ENCODE data around the gene N4BP2L2.

Gene N4BP2L2

DNA sequence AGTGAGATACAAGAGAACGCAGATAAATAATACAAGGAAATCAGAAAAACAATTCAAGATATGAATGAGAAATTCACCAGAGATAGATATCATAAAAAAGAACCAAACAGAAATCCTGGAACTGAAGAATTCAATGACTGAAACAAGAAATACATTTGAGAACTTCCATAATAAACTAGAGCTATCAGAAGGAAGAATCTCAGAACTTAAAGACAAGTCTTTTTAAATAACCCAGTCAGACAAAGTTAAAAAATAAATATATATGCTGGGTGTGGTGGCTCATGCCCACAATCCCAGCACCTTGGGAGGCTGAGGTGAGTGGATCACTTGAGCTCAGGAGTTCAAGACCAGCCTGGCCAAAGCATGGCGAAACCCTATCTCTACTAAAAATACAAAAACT, 82.0 kb downstream of the N4BP2L2 start:
- FAIRE-seq: no peak

DNA sequence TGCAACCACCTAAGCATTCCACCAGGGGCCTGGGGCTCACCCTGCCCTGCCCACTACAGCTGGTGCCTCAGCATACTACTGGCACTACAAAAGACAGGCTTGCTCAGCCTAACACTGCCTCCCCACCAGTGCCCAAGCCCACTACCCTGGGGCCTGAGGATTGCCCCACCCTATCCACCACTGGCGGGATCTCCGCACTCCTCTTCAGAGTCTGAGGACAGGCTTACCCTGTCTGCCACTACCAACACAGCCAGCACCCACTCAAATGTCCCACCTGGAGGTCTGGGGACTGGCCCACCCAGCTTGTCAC, 83.0 kb downstream of the N4BP2L2 start:
- FAIRE-seq: no peak

DNA sequence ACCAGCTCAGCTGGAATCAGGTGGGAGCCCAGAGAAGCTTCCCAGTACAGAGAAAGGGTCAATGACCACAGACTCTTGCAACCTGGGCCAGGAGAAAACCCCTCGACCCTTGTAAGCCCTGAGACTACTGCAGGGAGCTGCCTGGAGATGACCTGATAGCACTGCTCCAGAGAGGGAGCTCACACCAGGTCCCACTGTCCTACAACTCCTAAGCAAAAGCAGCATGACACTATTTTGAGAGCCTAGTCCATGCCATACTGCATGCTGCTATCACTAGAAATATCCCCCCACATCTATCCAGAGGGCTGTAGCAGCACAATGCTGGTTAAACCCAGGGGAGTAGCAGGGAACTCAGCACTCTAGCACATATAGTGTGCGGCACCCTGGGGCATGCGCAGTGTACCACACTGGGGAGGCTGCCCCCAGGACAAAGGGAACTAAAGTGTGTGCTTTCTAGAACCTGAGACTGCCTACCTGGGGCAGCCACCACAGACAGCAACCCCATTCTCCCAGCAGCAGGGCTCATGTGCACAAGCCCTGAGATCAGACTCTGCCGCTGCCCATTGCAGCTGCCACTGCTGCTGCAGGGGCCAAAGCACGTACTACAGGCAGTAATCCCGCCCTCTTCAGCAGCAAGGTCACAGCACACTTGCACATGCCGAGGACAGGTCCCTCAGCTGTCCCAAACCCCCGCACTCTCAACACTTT, 83.6 kb downstream of the N4BP2L2 start:
- no peak for FAIRE-seq

DNA sequence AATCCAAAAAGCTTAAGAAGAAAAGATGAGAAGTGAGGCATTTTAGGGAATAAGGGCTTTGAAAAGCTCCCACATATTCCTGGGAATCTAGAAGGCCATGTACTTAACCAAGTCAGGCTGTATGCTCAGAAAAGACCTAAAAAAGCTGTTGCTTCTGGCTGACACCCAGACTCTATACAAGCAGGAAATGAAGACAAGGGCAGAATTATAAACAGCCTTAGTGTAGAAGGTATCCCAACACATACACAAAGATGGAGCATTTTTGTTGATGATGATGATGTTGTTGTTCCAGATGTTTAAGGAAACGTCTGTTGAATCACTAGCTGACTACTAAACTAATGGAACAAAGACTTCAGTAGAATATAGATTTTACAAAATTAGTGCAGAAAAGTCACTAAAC, 84.6 kb downstream of the N4BP2L2 start:
- FAIRE-seq: no peak

DNA sequence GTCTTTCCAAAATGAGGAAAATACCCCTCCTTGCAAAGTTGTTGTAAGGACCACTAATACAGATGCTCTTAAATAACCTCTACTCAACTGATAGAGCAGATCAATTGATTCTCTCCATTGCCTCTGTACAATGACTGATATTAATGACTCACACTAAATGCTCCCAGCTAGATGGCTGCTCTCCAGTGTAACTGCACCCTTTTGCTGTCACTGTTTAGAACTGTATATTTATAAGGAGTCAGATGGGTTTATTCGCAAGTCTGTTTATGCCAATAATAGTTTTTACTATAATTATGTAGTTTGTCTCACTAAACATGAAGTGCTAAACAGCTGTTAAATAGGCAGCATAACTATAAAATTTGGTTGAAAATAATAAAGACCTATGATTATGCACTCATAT, 89.6 kb downstream of the N4BP2L2 start:
- no peak for FAIRE-seq

DNA sequence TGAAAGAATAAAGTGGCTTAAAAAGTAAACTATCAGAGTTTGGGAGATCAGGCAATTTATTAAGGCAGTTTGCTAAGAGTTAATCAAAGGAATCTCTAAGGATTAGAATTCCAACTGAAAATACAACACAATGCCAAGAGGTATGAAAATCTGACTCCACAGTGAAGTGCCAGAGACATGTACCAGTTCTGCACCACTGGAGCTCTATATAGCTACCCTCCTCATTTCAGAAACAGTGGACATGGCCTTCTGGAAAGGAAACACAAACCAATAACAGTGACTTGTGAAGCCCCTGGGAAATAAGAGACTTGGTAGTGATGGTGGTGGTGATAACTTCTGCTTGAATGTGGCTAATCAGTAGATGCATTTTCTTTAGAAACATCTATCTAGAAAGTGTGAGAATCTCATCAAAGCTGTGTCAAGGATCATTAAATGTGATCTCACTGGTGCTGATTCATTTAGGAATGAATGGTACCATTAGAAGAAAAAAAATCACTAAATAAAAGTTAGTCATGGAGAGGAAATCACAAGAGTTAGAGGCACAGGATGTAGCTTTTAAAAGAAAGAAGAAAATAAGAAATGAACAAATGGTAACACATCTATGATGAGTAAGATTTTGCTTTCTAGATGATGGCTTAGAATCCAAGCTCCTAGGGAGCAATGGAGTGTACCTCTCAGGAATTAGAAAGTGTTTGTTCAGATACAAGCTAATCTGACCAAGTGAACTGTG, 90.5 kb downstream of the N4BP2L2 start:
- no peak for FAIRE-seq

DNA sequence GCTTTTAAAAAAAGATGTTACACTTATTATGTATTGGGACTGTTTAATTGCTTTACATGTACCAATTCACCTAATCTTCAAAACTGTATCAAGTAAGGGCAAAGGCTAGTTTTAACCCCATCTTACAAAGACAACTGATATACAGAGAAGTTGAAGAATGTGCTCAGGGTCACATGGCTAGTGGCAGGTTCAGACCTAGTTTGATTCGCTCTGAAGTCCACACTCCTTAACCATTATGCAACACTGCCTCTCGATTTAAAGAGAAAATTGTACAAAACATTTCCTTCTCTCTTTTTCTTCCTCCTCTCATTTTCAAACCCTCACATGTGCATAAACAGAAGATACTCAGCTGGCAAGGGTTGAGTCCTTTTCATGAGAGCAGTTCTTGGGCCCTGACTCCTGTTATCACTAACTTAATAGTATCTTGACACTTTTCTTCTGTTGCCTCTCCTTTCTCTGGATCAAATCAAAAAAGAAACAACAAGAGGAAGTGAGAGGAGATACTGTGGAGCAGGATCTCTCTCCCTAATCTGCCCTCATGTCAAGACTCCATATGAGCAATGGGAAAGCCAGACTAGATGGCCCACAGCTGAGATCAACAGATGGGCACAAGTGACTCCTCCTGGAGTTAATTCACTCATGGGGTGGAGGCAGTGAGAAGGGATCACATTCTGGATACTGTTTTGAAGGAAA, 91.7 kb downstream of the N4BP2L2 start:
- no peak for FAIRE-seq

DNA sequence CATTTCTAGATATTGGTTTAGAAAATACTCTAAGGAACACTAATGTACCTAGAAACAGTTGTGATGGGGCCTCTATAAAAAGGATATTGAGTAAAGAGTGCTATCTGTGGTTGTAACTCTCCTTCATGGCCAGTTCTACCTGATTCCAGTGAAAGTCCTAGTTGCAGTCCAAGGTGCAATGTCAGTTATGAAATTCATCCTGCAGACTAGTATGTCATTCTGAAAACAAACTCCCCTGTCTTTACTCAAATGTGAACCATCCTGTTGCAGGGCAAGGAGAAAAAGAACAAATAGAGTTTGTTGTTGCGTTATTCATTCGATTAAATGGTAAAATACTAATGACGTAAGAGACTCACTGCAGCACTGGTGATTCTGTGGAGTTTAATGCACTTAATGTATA, 92.4 kb downstream of the N4BP2L2 start:
- no peak for FAIRE-seq

DNA sequence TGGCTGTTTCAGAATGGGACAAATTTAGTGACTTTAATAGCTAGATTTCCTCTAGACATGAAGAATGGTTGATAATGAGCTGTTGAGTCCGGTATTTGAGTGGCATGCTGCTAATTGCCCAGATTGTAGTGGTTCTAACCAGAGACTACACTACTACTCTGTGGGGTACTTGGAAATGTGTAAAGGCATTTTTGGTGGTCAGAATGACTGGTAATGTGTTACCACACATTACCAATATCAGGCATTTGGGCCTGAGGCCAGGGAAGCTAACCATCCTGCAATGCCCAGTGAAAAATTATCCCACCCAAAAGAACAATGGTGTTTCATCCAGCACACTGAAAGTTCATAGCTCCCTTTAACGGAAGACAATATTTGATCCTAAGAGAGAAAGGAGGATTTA, 93.1 kb downstream of the N4BP2L2 start:
- no peak for FAIRE-seq

DNA sequence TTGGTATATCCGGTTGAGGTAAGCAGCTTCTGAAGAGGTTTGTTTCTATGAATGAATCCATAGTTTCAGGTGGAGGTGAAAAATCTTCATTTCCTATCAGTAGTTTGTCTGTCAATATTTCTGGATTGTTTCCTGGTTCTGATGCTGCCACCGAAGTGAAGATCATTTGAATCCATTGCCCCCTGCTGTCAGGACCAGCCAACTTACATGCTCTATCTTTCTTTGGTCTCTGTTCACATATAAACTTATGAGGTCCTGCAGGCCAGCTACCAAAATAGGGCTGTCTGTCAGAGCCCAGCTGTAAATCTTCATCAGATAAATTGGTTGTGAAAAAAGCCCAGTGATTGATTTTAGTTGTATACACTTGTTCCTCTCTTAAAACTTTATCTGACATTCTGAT, 95.5 kb downstream of the N4BP2L2 start:
- no peak for FAIRE-seq

DNA sequence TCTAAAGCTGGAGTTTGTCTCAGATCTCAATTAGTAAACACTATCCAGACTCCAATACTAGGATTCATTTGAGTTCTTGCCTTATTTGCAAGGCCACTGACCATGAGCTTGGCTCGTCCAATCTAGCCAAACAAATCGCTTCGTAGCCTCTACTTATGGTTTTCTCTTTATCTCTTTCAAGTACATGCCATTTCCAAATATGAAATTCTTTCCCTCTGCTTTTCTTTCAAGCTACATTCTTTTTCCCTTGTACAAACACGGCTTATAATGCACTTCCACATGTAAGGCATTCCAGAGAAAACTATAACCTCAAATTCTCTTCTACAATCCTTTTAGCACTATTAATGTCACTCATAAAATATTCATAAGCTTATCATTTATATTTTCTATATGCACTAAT, 99.7 kb downstream of the N4BP2L2 start:
- FAIRE-seq: no peak

DNA sequence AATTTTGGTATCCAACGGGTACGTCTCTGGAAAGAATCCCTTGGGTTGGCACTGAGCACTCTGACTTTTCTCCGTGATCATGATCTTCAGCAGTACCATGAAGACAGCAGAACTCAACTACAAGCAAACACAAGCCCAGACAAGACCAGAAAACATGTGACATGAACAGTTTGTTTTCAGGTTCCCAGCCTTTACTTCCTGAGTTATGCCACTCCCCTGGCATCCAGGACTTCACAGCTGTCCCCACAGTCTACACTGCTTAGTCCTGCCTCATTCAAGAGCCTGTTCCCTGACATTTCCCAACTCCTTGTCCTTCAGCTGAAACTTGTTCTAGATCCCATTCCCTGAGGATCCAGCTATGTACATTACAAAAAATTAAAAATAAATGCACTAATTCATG, 105.7 kb downstream of the N4BP2L2 start:
- FAIRE-seq: no peak

DNA sequence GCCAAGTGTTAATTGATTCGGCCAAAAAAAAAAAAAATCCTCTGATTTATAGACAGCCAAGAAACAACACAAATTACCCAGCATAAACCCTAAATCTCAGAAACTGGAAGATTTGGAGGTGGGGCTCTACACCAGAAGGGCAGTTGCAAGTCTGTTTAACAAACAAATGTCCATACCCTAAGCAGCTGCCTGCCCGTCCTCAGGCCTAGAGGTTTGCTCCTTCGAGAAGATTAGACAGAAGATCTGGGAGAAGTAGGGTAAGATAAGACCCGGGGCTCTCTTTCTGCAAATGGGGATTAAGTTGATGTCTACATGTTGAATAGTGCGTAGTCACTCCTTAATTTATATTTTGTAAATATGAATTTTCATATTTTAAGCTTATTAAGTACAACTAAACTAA, 107.2 kb downstream of the N4BP2L2 start:
- no peak for FAIRE-seq

DNA sequence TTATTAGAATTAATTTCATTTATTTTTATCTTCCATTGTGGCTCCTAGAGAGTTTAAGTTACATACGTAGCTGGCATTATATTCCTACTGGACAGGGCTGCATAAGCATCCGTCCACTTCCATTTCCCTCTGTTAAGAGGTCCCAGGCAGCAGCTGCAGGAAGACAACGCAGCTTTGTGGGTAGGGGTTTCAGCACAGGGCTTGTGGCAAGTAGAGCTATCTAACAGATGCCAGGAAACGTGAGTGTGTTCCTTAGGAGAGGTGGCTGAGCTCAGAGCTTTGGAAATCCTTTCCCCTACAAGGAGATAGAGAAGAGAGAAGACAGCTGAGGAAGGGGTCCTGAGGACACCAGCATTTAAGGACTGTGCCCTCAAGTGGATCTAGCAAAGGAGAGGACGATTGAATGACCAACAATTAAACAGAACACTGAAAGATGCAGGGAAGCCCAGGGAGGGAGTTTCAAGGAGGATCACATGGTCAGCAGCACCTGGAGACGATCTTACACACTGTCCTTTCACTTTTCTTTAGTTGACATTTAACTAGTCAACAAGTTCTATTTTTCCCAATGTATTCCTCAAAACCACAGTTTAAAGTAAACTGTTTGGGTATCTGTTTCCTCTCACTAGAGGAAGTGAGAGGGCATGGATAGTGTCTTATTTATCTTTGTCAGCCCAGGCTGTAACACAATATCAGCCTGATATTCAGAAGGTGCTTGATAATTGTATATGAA, 108.4 kb downstream of the N4BP2L2 start:
- FAIRE-seq: no peak

DNA sequence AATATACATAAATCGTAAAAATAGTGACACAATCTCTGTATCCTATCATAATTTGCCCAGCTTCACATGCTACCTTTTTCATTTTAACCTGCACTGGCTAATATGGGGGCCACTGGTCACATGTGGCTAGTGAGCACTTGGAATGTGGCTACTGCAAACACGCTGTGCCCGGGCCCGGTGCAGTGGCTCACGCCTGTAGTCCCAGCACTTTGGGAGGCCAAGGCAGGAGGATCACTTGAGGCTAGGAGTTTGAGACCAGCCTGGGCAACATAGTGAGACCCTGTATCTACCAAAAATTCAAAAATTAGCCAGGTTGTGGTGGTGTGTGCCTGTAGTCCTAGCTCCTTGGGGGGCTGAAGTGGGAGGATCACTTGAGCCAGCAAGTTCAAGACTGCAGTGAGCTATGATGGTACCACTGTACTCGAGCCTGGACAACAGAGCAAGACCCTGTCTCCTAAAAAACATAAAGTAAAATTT, 109.1 kb downstream of the N4BP2L2 start:
- no peak for FAIRE-seq

DNA sequence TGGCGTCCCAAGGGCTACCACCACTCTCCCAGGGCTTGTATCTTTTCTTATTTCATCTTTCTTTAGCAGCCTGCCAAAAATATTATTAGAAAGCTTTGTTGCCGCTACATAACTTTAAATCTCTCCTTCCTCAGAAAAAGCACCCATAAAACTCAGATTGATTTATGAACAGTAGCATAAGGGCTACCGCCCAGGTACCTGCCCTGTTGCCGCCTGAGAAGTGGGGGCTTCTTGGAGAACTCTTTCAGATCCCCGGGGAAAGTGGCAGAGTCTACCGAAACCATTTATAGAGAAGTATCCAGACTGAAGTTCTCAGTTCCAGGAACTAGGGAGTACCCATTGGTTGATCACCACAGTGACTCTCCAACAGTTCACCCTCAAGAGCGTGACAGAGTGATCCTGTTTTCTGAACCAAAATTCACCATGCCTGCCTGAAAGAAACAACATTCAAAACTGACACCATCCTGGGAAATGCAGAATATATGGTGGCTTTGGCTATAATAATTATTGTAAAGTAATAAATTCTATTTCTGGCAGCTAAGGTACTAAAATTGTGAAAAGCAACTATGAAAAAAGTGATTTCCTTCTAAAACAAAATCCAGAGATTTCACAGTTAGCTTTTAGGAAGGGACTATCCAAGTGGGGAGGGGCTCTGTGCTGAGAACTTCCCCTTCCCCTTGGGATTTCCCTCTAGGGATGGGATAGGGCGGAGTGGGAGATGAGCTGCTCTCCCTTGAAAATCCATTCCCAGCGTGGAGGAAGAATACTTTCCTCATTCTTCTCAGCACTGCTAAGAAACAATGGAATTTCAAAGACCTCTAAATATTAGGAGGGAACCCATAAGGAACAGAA, 109.8 kb downstream of the N4BP2L2 start:
- FAIRE-seq: no peak

DNA sequence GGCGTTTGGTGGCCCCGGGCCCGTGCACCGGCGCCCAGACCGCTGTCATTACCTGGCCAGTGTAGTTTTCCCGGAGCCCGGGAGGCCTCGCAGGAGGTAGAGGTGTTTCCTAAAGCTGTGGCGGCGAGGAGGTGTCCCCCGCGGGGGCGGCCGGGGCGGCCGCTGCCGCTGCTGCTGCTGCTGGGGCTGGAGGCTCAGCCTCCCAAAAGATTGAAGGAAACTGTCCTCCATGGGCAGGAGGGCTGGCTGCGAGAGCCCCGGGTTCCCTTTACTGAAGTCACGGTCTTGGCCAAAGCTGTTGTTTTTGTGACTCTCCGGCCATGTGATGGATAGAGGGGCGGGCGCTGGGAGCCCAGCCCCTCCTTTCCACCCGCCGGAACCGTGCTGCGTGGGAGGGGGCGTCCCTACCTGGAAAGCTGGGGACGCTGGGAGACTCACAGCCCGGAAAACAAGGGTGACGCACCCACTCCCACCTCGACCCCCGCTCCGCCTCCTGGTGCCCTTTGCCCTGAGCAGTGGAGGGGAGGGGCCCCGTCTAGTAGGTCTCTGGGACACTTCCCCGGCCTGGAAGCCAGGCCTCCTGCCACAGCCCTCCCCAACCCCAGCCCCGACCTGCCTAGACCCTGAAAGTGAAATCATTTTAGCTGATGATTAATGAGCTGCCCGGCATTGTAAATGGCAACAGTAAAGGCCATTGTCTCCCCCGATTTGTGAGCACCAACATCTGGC, 110.6 kb downstream of the N4BP2L2 start, which contains the start of gene N4BP2L1:
N4BP2L1 (minus strand) TSS at position 279 of the 729 bp plus-strand sequence; CDS start at position 231, 48 bp downstream.
- FAIRE-seq: no peak

DNA sequence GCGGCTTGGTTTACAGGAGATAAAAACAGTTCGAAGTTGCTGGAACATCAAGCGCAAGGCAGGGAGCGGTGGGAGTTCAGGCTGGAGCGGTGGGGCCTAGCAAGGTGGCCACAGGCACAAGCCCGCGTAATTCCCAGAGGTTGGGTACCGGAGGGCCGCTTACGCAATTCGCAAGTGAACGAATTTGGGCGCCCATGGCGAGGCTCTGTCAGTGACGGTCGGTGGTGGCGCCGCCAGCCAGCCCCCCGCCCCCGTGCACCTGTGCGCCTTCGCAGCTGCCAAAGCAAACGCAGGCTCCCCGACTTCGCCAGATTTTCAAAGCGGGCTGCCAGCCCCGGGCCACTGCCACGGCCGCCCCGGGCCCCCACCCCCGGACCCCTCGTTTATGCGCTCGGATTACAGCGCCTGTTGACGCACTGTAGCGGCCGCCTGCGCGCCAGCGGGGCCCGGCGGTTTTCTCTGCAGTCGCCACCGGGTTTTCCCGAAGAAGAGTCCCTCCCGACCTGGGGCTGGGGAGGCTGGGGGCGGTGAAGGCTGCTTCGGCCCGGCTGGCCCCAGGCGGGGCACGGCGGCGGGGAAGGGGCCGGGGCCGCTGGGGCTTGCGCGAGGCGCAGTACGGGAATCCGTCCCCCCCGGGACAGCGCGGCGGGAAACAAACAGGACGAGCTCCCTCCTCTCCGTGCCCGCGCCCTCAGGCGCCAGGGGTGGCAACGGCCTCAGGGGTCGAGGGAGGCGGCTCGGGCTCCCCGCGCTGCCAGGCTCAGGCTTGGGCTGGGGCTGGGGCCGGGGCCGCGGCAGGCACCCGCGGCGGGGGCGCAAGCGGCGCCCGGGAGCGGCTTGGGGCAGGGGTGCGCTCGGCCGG, 111.4 kb downstream of the N4BP2L2 start:
- FAIRE-seq: no peak

DNA sequence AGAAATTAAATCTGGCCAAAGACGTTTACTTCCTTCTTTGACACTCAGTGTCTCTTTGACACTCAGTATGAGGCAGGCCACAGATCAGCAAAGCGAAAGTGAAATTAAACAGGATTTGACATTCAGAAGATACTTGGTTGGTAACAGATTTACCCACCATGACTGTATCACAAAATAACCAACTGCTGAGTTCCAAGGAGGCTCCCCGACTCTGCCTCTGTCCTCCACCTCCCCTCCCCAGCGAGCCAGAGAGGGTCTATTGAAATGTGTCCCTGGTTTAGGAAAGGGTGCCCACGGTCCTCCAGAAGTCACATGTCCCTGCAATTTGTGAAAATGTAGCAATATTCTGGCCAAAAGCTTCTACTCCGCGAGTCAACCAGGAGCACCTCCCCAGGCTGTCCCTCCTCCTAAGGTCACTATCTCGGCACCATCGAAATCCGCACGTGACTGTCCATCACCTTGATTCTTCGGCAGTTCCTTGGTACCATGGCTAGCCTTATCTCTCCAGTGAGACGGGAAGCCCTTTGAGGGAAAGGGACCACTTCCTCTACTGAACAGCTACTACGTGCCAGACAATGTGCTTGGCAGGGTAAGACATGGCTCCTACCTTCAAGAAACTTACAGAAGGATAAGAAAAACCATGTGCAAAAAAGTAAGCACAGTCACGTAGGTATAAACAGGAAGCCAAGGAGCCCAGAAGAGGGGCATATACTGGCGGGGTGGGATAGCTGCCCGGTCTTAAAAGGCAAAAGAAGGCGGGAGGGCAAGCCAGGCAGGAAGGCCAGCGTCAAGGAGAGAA, 112.2 kb downstream of the N4BP2L2 start:
- no peak for FAIRE-seq

DNA sequence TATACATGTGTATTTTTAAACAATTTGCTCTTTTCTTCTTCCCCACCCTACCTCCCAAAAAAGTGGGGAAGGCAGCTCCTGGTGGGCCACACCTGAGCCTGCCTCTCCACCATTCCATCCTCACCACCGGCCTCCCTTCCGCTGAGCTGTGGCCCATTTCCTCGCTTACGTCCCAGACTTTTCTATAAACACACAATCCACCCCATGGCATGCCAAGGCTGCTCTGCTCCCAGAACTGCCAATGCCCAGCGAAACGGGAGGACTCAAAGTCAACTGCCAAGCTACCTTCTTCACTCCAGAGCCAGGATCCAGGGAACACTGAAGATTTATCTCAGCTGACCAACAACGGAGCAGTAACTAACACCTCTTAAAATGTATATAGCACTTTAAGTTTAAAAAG, 113.4 kb downstream of the N4BP2L2 start:
- FAIRE-seq: no peak

All from G401.6 (cell line).